Chondrocyte (in vitro differentiated cells): ENCODE data around the gene TFF3. TPM values are rescaled to one million over a fixed set of nuclear protein-coding genes. Genes with fewer than 3 reads are reported as not detected.

Experiments used
- DNase-seq: peaks from one replicate; pipeline ENCODE4 v3.0.0; 2021; ENCODE audit warnings: mixed read lengths, low spot score
- H3K27ac Mint-ChIP-seq: one replicate; pipeline ENCODE4 v1.8.0; 2021; ENCODE audit warnings: mild to moderate bottlenecking, moderate library complexity, mixed read lengths; ENCODE audit not compliant: unreplicated experiment
- H3K27me3 Mint-ChIP-seq: 2 replicates; pipeline ENCODE4 v1.8.0; 2021; ENCODE audit warnings: low read depth, mixed read lengths
- H3K36me3 Mint-ChIP-seq: 2 replicates; pipeline ENCODE4 v1.8.0; 2021; ENCODE audit warnings: low read depth, mixed read lengths
- H3K4me1 Mint-ChIP-seq: 2 replicates; pipeline ENCODE4 v1.8.0; 2021; ENCODE audit warnings: low read depth, mild to moderate bottlenecking, mixed read lengths
- H3K4me3 Mint-ChIP-seq: one replicate; pipeline ENCODE4 v1.8.0; 2021; ENCODE audit warnings: mild to moderate bottlenecking, moderate library complexity, mixed read lengths; ENCODE audit not compliant: unreplicated experiment
- H3K9me3 Mint-ChIP-seq: 2 replicates; pipeline ENCODE4 v1.8.0; 2021; ENCODE audit warnings: low read depth, mixed read lengths
- total RNA-seq: library from RNA; stranded (reverse); gene quantifications from 3 replicates; pipeline ENCODE4 v1.2.1, GENCODE V29; 2021
- TF ChIP-seq, protein P1 (sequence below): fragments of 200-600 bp; sonication (generic); IDR thresholded peaks from 2 replicates; pipeline ENCODE4 v1.5.0; 2021; ENCODE audit warnings: antibody characterized with exemption, mild to moderate bottlenecking, moderate library complexity

The TFF3 gene
- total RNA-seq, 1 donor from 2014 or later = 1.3 TPM

DNA sequence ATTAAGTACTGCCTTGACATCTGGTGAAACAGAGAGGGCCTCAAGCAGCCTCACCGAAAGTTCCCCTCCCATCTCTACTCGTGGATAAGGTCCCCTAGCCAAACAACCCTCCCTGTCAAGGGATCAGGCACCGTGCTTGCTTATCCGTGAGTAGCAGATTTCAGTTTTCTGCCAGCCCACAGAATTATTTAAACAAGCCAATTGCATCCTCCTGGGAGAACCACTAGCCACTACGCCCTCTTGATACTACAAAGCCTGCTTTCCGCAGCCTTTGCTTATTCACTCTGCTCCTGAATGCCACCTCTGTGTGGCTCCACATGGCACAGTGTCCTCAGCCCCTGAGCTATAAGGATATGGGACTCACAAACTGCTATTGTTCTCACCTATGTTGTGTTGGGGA is 41.4 kb upstream of the TFF3 start:
- DNase-seq = no peak
- Mint-ChIP-seq H3K4me1 (peaks cover 2% of the 10 kb centered on the region), H3K4me3 (no peak overlapping the region), H3K27ac (no peak overlapping the region), H3K9me3 (peaks cover 22% of the 10 kb centered on the region), H3K36me3 (peaks cover 1% of the 10 kb centered on the region), H3K27me3 (peaks cover 27% of the 10 kb centered on the region)
- TF ChIP-seq, protein P1, sequence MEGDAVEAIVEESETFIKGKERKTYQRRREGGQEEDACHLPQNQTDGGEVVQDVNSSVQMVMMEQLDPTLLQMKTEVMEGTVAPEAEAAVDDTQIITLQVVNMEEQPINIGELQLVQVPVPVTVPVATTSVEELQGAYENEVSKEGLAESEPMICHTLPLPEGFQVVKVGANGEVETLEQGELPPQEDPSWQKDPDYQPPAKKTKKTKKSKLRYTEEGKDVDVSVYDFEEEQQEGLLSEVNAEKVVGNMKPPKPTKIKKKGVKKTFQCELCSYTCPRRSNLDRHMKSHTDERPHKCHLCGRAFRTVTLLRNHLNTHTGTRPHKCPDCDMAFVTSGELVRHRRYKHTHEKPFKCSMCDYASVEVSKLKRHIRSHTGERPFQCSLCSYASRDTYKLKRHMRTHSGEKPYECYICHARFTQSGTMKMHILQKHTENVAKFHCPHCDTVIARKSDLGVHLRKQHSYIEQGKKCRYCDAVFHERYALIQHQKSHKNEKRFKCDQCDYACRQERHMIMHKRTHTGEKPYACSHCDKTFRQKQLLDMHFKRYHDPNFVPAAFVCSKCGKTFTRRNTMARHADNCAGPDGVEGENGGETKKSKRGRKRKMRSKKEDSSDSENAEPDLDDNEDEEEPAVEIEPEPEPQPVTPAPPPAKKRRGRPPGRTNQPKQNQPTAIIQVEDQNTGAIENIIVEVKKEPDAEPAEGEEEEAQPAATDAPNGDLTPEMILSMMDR = no peak

DNA sequence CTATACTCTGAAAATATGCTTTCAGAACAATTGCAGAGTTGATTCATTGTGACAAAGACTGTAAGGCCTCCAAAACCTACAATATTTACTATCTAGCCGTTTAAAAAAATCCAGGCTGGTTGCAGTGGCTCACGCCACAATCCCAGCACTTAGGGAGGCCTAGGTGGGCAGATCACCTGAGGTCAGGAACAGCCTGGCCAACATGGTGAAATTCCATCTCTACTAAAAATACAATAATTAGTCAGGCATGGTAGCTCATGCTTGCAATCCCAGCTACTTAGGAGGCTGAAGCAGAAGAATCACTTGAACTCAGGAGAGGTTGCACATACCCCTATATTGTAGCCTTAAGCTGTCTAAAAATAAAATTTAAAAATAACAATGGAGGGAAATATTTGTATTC is 40.8 kb upstream of the TFF3 start:
- peaks cover 23% of the 10 kb centered on the region for H3K27me3 Mint-ChIP-seq
- peaks cover 22% of the 10 kb centered on the region for H3K9me3 Mint-ChIP-seq

DNA sequence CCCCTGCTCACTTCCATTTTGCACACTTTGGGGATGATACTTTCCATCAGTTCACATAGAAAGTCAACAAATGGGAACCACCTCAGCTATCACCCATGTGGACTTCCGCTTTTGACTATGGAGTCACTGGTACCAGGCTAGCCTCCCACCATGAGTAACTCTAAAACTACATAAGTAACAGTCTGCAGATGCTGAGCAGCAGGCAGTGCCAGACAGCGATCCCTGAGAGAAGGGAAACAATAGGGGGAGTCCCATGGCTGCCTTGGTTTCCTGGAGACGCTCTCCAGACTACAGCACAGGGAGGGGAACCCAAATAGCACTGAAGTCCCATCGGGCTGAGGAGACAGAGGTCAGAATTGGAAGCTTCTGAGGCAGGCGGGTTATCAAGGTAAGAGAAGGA is 38.4 kb upstream of the TFF3 start:
- no peak for DNase-seq
- Mint-ChIP-seq H3K36me3 (peaks cover 1% of the 10 kb centered on the region), H3K4me3 (no peak overlapping the region), H3K9me3 (peaks cover 22% of the 10 kb centered on the region), H3K4me1 (peaks cover 6% of the 10 kb centered on the region), H3K27ac (no peak overlapping the region), H3K27me3 (peaks cover 20% of the 10 kb centered on the region)
- TF ChIP-seq, protein P1 = no peak

More for the DNA sequence above, 40.8 kb upstream of the TFF3 start:
- TF ChIP-seq, protein P1 = no peak
- H3K27ac Mint-ChIP-seq = no peak overlapping the region
- H3K4me3 Mint-ChIP-seq = no peak overlapping the region
- no peak for DNase-seq
- H3K36me3 Mint-ChIP-seq = peaks cover 1% of the 10 kb centered on the region
- H3K4me1 Mint-ChIP-seq = peaks cover 4% of the 10 kb centered on the region

DNA sequence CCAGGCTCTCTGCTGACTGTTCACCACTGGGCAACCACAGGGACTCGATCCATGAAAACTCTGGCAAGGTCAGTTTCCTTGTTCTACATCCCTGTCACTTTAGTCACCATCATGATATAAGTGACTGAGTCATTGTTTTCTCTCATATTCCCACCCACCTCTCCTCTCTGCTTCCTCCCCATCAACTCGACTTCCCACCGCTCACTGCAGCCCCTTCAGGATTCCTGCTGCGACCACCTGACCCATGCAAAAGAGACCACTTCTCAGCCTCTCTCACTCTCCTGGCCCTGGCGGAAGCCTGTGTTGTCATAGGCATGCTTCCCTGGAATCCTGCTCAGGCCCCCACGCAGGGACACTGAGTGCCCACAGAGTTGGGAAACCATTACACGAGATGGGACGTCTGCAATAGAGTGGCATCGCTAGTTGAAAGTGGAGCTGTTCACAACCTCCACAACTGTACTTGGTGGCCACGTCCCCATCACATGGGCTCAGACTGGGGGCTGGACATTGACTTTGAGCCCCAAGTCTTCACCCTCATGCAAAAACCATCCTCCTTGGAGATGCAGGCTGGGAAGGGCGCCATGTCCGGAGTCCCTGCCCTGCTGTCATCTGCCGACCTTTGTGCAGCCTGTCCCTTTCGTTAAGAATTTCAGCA is 37.4 kb upstream of the TFF3 start:
- peaks cover 1% of the 10 kb centered on the region for H3K36me3 Mint-ChIP-seq
- H3K27me3 Mint-ChIP-seq = peaks cover 17% of the 10 kb centered on the region
- H3K9me3 Mint-ChIP-seq = peaks cover 22% of the 10 kb centered on the region
- no peak for DNase-seq
- TF ChIP-seq, protein P1 = no peak
- peaks cover 6% of the 10 kb centered on the region for H3K4me1 Mint-ChIP-seq
- no peak overlapping the region for H3K4me3 Mint-ChIP-seq
- no peak overlapping the region for H3K27ac Mint-ChIP-seq

DNA sequence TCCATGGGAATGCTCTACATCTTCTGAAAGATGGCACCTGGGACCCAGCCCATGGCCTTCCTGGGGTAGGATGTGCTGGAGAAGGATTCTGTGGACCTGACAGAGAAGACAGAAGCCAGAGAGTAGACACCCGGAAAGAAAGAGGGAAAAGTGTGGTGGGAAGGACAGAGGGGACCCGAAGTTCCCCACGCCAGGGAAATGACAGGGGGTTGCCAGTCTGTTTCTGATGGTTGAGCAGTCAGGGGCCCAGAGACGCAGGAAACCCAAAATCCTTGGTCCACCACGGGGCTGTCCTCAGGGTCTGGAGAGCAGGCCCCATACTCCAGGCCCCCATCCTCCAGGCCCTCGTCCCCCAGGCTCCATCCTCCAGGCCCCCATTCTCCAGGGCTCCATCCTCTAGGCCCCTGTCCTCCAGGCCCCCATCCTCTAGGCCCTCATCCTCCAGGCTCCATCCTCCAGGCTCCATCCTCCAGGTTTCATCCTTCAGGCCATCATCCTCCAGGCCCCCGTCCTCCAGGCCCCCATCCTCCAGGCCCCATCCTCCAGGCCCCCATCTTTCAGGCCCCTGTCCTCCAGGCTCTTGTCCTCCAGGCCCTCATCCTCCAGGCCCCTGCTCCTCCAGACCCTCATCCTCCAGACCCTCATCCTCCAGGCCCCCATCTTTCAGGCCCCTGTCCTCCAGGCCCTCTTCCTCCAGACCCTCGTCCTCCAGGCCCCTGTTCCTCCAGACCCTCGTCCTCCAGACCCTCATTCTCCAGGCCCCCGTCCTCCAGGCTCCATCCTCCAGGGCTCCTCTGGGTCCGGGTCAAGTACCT is 36.6 kb upstream of the TFF3 start:
- peaks cover 1% of the 10 kb centered on the region for H3K36me3 Mint-ChIP-seq
- H3K4me1 Mint-ChIP-seq = peaks cover 6% of the 10 kb centered on the region
- DNase-seq = no peak
- peaks cover 15% of the 10 kb centered on the region for H3K27me3 Mint-ChIP-seq
- TF ChIP-seq, protein P1 = no peak
- H3K4me3 Mint-ChIP-seq = no peak overlapping the region
- H3K9me3 Mint-ChIP-seq = peaks cover 22% of the 10 kb centered on the region
- no peak overlapping the region for H3K27ac Mint-ChIP-seq
